CD4-positive, alpha-beta T cell (primary cell): ENCODE measurements around the gene AGBL4. TPM values are rescaled to one million over a fixed set of nuclear protein-coding genes. Genes with fewer than 3 reads are reported as not detected.

ENCODE experiments used
- ATAC-seq: fragments of 200-7000 bp; cut with Tn5 transposase; one replicate; pipeline ENCODE4 v1.10.0; 2022; ENCODE audit warnings: mild to moderate bottlenecking; ENCODE audit not compliant: poor library complexity
- CTCF ChIA-PET: fragments of 350-600 bp; sonication (Branson Sonifier 250); formaldehyde crosslinking; loops from one replicate; lab custom pipeline; 2021; ENCODE audit warnings: antibody characterized with exemption, inconsistent platforms; lab: Charles Lee
- POLR2A ChIA-PET: fragments of 350-600 bp; sonication (Branson Sonifier 250); formaldehyde crosslinking; loops from one replicate; lab custom pipeline; 2021; ENCODE audit warnings: antibody characterized with exemption, inconsistent platforms; lab: Charles Lee
- DNase-seq, 14 experiments: peaks; one replicate each; pipeline ENCODE4 v3.0.0-alpha.2; 2013 to 2020; ENCODE audit warnings: mixed read lengths in 2 of 14
- H3K27ac ChIP-seq, 2 donors: one replicate each; pipeline versions ENCODE4 v1.5.1 to v1.7.0; 2013; ENCODE audit warnings: low read length in 2 of 2, low read depth in 1 of 2, mild to moderate bottlenecking in 1 of 2
- H3K27me3 ChIP-seq, 2 experiments: 1 replicate in 1 of 2; 2 replicates in 1 of 2; pipeline versions ENCODE4 v1.6.1 to v1.7.0; 2013; ENCODE audit warnings: low read length in 2 of 2, control low read depth in 1 of 2, mild to moderate bottlenecking in 1 of 2, moderate library complexity in 1 of 2; ENCODE audit not compliant: insufficient read depth in 2 of 2, control insufficient read depth in 1 of 2
- H3K36me3 ChIP-seq: one replicate; pipeline ENCODE4 v1.6.1; 2013; ENCODE audit warnings: low read length, control low read depth; ENCODE audit not compliant: insufficient read depth
- H3K4me1 ChIP-seq: one replicate; pipeline ENCODE4 v1.6.1; 2013; ENCODE audit warnings: low read length, control low read depth; ENCODE audit not compliant: insufficient read depth
- H3K4me3 ChIP-seq: one replicate; pipeline ENCODE4 v1.5.1; 2013; ENCODE audit warnings: mild to moderate bottlenecking, low read length, moderate library complexity
- H3K9me3 ChIP-seq, 2 experiments: 1 replicate in 1 of 2; 2 replicates in 1 of 2; pipeline versions ENCODE4 v1.6.1 to v1.7.0; 2013; ENCODE audit warnings: low read length in 2 of 2, mild to moderate bottlenecking in 2 of 2, control low read depth in 1 of 2, moderate library complexity in 1 of 2; ENCODE audit not compliant: control insufficient read depth in 1 of 2, insufficient read depth in 1 of 2
- H3K27ac Mint-ChIP-seq: one replicate; pipeline ENCODE4 v1.8.0; 2020; ENCODE audit warnings: mixed read lengths
- H3K27me3 Mint-ChIP-seq: one replicate; pipeline ENCODE4 v1.8.0; 2021; ENCODE audit warnings: mixed read lengths
- H3K36me3 Mint-ChIP-seq: one replicate; pipeline ENCODE4 v1.8.0; 2021; ENCODE audit warnings: low read depth, mixed read lengths
- H3K4me1 Mint-ChIP-seq: one replicate; pipeline ENCODE4 v1.8.0; 2021; ENCODE audit warnings: low read depth, mixed read lengths
- H3K4me3 Mint-ChIP-seq: one replicate; pipeline ENCODE4 v1.8.0; 2020; ENCODE audit warnings: mild to moderate bottlenecking, mixed read lengths
- H3K9me3 Mint-ChIP-seq: one replicate; pipeline ENCODE4 v1.8.0; 2020; ENCODE audit warnings: mixed read lengths
- intact Hi-C, 2 experiments: fragments of 100-400 bp; cut with DNase I in 1 of 2; cut with micrococcal nuclease in 1 of 2; formaldehyde crosslinking; loops; one replicate each; pipeline versions ENCODE4 v1.15.1 to v1.9.0; 2023 to 2025; cut with DNase I, micrococcal nuclease
- total RNA-seq, 174 experiments: library from RNA in 2 of 174; stranded (reverse) in 2 of 174; gene quantifications; one replicate each; pipeline ENCODE4 v1.2.3 and lab custom pipeline; 2021 to 2026
- TF ChIP-seq, protein P1 (sequence below): fragments of 200-600 bp; IDR thresholded peaks from one replicate; pipeline ENCODE4 v1.8.0; 2022; ENCODE audit warnings: antibody characterized with exemption, mild to moderate bottlenecking

AGBL4 gene
- total RNA-seq, 2 experiments from 2014 or later, result 0.11 TPM; not detected in 1

DNA sequence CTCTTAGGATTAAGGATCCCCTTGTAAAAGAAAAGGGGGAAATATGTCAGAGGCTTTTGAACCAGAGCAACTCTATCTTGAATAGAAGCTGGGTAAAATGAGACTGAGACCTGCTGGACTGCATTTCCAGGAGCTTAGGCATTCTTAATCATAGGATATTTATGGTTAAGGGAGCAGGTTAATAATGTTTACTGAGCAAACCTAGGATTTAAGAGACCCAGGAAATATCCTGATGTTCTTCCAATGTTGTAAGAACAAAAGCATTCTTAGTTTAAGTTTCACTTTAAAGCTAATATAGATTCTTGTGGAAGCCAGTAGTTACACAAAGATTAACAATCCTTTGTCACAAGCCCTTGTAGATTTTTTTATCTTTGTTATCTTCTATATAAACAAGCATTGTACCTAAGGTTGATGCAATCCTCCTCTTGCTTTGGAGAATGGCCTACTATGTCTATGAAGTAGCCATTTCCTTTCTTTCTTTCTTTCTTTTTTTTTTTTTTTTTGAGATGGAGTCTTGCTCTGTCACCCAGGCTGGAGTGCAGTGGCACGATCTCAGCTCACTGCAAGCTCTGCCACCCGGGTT, 676.9 kb downstream of the AGBL4 start:
- Histone ChIP-seq H3K27me3 (no peaks in the 10 kb centered on the region), H3K36me3 (no peaks in the 10 kb centered on the region), H3K9me3 (peaks cover 0 to 13% of the 10 kb centered on the region in 2 experiments), H3K27ac (no peak overlapping the region), H3K4me3 (no peak overlapping the region), H3K4me1 (no peaks in the 10 kb centered on the region)
- intact Hi-C loops, result no loop called here
- TF ChIP-seq, protein P1, sequence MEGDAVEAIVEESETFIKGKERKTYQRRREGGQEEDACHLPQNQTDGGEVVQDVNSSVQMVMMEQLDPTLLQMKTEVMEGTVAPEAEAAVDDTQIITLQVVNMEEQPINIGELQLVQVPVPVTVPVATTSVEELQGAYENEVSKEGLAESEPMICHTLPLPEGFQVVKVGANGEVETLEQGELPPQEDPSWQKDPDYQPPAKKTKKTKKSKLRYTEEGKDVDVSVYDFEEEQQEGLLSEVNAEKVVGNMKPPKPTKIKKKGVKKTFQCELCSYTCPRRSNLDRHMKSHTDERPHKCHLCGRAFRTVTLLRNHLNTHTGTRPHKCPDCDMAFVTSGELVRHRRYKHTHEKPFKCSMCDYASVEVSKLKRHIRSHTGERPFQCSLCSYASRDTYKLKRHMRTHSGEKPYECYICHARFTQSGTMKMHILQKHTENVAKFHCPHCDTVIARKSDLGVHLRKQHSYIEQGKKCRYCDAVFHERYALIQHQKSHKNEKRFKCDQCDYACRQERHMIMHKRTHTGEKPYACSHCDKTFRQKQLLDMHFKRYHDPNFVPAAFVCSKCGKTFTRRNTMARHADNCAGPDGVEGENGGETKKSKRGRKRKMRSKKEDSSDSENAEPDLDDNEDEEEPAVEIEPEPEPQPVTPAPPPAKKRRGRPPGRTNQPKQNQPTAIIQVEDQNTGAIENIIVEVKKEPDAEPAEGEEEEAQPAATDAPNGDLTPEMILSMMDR, result no peak
- ChIA-PET CTCF (interaction anchor here (0.5 kb wide), 1 partner anchor 16 kb away, joined by 3 read pairs; no protein-coding TSS in a partner anchor), POLR2A (no interaction called here)
- no peak overlapping the region for H3K27ac Mint-ChIP-seq
- no peaks in the 10 kb centered on the region for H3K36me3 Mint-ChIP-seq
- H3K27me3 Mint-ChIP-seq, result no peaks in the 10 kb centered on the region
- no peak for ATAC-seq
- peaks cover 8% of the 10 kb centered on the region for H3K9me3 Mint-ChIP-seq
- H3K4me1 Mint-ChIP-seq, result no peaks in the 10 kb centered on the region
- no peak for DNase-seq
- no peak overlapping the region for H3K4me3 Mint-ChIP-seq

DNA sequence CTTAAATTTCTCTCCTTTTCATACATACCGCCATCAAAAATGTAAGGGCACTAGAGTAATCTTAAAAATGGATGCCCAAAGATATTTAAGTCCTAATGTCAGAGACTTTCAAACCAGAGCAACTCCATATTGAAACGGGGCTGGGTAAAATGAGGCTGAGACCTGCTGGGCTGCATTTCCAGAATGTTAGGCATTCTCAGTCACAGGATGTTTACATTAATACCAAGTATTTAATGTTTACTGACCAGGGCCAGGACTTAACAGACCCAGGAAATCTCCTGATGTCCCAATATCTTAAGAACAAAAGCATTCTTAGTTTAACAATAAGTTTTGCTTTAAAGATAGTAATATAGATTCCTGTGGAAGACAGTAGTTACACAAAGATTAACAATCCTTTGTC, 683.2 kb downstream of the AGBL4 start:
- H3K27me3 ChIP-seq, result no peaks in the 10 kb centered on the region
- H3K27ac ChIP-seq, result no peak overlapping the region
- Mint-ChIP-seq H3K27me3 (no peaks in the 10 kb centered on the region), H3K36me3 (no peaks in the 10 kb centered on the region), H3K4me3 (no peak overlapping the region), H3K9me3 (peaks cover 6% of the 10 kb centered on the region), H3K27ac (no peak overlapping the region), H3K4me1 (no peaks in the 10 kb centered on the region)
- no peaks in the 10 kb centered on the region for H3K9me3 ChIP-seq
- DNase-seq (no peak), ATAC-seq (no peak)
- no peaks in the 10 kb centered on the region for H3K4me1 ChIP-seq
- CTCF ChIA-PET, result no interaction called here
- POLR2A ChIA-PET, result no interaction called here
- intact Hi-C loops, result no loop called here
- TF ChIP-seq, protein P1, result no peak
- H3K4me3 ChIP-seq, result no peak overlapping the region
- no peaks in the 10 kb centered on the region for H3K36me3 ChIP-seq

DNA sequence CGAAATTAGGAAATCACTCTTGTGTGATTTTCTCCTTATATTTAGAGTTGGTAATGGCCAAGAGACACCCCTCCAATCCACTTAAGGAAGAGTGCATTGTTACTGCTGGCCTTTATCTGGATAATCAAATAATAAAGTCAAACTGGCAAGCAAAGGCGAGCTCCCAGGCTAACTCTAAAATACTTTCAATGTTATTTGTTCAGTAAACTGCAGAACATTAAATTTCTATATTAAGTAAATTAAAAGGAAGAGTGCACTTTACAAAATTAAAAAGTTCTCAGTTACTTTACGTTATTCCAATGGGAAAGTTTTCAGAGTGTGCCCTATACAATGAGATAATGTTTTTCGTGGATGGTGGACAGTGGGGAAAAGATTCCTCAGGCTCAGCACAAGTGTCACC, 684.7 kb downstream of the AGBL4 start:
- Mint-ChIP-seq H3K27me3 (no peaks in the 10 kb centered on the region), H3K36me3 (no peaks in the 10 kb centered on the region), H3K4me1 (no peaks in the 10 kb centered on the region), H3K27ac (no peak overlapping the region), H3K4me3 (no peak overlapping the region), H3K9me3 (no peaks in the 10 kb centered on the region)
- TF ChIP-seq, protein P1, result no peak
- intact Hi-C loops, result no loop called here
- H3K9me3 ChIP-seq, result no peaks in the 10 kb centered on the region
- H3K36me3 ChIP-seq, result no peaks in the 10 kb centered on the region
- ChIA-PET CTCF (no interaction called here), POLR2A (no interaction called here)
- DNase-seq (no peak), ATAC-seq (no peak)
- no peaks in the 10 kb centered on the region for H3K4me1 ChIP-seq
- H3K27ac ChIP-seq, result no peak overlapping the region
- H3K4me3 ChIP-seq, result no peak overlapping the region
- no peaks in the 10 kb centered on the region for H3K27me3 ChIP-seq
